ENCODE measurements around the gene NEMP2.

- TF ChIP-seq, protein P1, sequence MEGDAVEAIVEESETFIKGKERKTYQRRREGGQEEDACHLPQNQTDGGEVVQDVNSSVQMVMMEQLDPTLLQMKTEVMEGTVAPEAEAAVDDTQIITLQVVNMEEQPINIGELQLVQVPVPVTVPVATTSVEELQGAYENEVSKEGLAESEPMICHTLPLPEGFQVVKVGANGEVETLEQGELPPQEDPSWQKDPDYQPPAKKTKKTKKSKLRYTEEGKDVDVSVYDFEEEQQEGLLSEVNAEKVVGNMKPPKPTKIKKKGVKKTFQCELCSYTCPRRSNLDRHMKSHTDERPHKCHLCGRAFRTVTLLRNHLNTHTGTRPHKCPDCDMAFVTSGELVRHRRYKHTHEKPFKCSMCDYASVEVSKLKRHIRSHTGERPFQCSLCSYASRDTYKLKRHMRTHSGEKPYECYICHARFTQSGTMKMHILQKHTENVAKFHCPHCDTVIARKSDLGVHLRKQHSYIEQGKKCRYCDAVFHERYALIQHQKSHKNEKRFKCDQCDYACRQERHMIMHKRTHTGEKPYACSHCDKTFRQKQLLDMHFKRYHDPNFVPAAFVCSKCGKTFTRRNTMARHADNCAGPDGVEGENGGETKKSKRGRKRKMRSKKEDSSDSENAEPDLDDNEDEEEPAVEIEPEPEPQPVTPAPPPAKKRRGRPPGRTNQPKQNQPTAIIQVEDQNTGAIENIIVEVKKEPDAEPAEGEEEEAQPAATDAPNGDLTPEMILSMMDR (IDR thresholded peaks at IDR 0.05; ENCODE audit: low read length) = no peak
- TF ChIP-seq EZH2 (optimal IDR thresholded peaks at IDR 0.05; ENCODE audit: low read depth, low read length) (no peak), EZH2phosphoT487 (IDR thresholded peaks at IDR 0.05; ENCODE audit: low read length) (no peak)
Measured at GRCh38 chr2:190519975-190520767, 14.4 kb downstream of the NEMP2 start.
